Measurements from ENCODE around the gene SLC25A1. TPM values are rescaled to one million over a fixed set of nuclear protein-coding genes. Genes with fewer than 3 reads are reported as not detected.
"Not testable (repeated sequence)": the region's sequence is repeated elsewhere in the genome, so short reads cannot be mapped to it uniquely, and the experiment has no call there.

Gene SLC25A1
- total and polyA plus RNA-seq, 8 donors, result 45.7 to 99.3 (median 52.2) TPM

- intact Hi-C loops (cut with DNase I), result no loop called here
- Histone ChIP-seq H3K9me3 (no peaks in the 10 kb centered on the region), H3K27me3 (peaks cover 23 to 72% of the 10 kb centered on the region in 2 donors), H3K36me3 (no peaks in the 10 kb centered on the region), H3K4me3 (no peak overlapping the region), H3K4me1 (peaks cover 0 to 25% of the 10 kb centered on the region in 2 donors), H3K27ac (no peak overlapping the region)
- TF ChIP-seq CTCF (IDR thresholded peaks at IDR 0.05), result no peak
- DNase-seq, result no peak
- ATAC-seq, result no peak
Measured at GRCh38 chr22:19167106-19167869, 11.2 kb downstream of the SLC25A1 start.

DNA sequence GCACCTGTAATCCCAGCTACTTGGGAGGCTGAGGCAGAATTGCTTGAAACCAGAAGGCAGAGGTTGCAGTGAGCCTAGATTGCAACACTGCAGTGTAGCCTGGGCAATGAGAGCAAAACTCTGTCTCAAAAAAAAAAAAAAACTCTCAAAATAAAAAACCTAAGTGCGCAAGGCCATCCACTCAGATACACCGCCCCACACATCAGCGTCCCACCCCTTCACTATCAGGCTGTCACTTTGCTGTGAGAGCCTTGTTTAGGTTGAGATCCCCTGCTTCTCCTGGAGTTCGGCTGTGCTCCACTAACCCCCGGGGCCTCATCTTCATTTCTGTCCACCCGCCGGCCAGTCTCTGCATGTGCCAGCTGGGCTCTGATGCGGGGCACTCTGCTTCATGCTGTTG lies 12.1 kb downstream of the SLC25A1 start:
- H3K27me3 ChIP-seq, result peaks cover 23 to 72% of the 10 kb centered on the region in 2 donors
- intact Hi-C loops (cut with DNase I), result no loop called here
- H3K4me1 ChIP-seq, result peaks cover 0 to 20% of the 10 kb centered on the region in 2 donors
- TF ChIP-seq CTCF (IDR thresholded peaks at IDR 0.05), result no peak
- DNase-seq (no peak), ATAC-seq (no peak)
- no peaks in the 10 kb centered on the region for H3K9me3 ChIP-seq
- H3K27ac ChIP-seq, result no peak overlapping the region
- no peak overlapping the region for H3K4me3 ChIP-seq
- H3K36me3 ChIP-seq, result no peaks in the 10 kb centered on the region

DNA sequence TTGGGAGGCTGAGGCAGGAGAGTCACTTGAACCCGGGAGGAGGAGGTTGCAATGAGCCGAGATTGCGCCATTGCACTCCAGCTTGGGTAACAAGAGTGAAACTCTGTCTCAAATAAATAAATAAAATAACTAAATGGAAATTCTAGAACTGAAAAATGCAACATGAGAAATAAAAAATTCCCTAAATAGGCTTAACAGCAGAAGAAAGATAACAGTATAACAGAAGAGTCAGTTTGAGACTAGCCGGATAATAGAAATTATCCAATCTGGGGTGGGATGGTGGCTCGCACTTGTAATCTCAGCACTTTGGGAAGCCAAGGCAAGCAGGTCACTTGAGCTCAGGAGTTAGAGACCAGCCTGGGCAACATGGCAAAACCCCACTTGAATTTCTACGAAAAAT lies 14.1 kb downstream of the SLC25A1 start:
- peaks cover 15 to 56% of the 10 kb centered on the region in 2 donors for H3K27me3 ChIP-seq
- intact Hi-C loops (cut with DNase I), result no loop called here
- ATAC-seq, result no peak
- TF ChIP-seq CTCF (IDR thresholded peaks at IDR 0.05), result no peak
- H3K4me3 ChIP-seq, result no peak overlapping the region
- H3K36me3 ChIP-seq, result no peaks in the 10 kb centered on the region
- DNase-seq, result no peak
- no peak overlapping the region for H3K27ac ChIP-seq
- H3K4me1 ChIP-seq, result peaks cover 0 to 2% of the 10 kb centered on the region in 2 donors
- no peaks in the 10 kb centered on the region for H3K9me3 ChIP-seq

DNA sequence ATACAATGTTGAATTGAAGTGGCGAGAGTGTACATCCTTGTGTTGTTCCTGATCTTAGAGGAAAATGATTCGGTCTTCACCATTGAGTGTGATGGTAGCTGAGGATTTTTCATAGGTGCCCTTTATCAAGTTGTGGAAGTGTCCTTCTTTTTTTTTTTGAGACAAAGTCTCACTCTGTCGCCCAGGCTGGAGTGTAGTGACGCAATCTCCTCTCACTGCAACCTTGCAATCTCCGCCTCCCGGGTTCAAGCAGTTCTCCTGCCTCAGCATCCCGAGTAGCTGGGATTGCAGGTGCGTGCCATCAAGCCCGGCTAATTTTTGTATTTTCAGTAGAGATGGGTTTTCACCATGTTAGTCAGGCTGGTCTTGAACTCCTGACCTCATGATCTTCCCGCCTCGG lies 19.9 kb downstream of the SLC25A1 start:
- H3K27ac ChIP-seq; H3K4me1 ChIP-seq; H3K36me3 ChIP-seq; intact Hi-C loops (cut with DNase I); DNase-seq; ATAC-seq; H3K9me3 ChIP-seq; H3K4me3 ChIP-seq: not testable (repeated sequence)
- peaks cover 0 to 32% of the 10 kb centered on the region in 2 donors for H3K27me3 ChIP-seq

DNA sequence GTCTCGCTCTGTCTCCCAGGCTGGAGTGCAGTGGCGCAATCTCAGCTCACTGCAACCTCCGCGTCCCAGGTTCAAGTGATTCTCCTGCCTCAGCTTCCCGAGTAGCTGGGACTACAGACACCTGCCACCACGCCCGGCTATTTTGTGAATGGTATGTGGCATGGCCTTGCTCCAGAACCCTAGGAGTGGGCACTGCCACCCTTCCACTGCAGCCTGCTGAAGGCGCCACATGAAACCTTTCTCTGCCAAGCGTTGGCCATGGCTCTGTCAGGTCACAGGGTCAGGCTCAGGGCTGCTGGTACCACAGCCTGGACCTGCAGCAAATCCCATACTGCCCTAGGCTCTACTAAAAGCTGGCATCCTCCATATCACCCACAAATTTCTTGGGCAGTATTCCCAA lies 22.4 kb downstream of the SLC25A1 start:
- H3K4me1 ChIP-seq; H3K27ac ChIP-seq; H3K36me3 ChIP-seq; H3K4me3 ChIP-seq; ATAC-seq; intact Hi-C loops (cut with DNase I); H3K9me3 ChIP-seq; DNase-seq: not testable (repeated sequence)
- H3K27me3 ChIP-seq, result peaks cover 13 to 56% of the 10 kb centered on the region in 2 donors

DNA sequence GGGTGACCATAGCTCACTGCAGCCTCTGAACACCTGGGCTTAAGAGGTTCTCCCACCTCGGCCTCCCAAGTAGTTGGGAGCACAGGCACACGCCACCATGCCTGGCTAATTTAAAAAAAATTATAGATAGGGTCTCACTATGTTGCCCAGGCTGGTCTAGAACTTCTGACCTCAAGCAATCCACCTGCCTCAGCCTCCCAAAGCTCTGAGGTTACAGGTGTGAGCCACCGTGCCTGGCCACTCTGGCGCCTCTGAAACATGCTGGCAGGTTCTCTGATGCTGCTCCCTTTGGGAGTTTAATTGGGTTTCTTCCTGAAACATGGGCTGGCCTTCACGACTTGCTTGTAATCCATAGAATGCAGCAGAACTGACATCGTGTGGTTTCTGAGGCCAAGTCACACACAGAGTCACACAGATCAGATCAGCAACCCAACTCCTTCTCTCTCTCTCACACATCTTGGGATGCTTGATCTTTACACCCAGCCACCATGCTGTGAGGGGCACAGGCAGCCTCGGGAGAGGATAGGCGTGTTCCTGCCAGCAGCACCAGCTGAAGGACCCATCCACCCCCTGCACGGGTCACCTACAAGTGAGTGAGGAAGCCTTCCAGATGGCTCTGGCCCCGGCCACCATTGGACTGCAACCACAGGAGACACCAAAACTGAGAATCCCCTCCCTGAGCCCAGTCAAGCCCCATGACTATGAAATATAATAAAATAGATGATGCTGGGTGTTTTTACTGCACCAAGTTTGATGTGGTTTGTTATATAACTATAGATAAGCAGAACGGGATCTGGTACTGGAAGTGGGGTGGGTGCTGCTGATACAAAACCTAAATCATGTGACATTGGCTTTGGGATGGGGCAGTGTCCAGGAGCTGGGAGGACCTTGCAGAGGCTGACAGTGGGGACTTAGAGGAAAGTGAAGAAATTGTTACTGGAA lies 25.3 kb downstream of the SLC25A1 start:
- Histone ChIP-seq H3K4me1 (peaks cover 3 to 12% of the 10 kb centered on the region in 2 donors), H3K36me3 (no peaks in the 10 kb centered on the region), H3K4me3 (no peak overlapping the region), H3K27ac (no peak overlapping the region), H3K9me3 (no peaks in the 10 kb centered on the region), H3K27me3 (peaks cover 38 to 84% of the 10 kb centered on the region in 2 donors)
- DNase-seq (no peak), ATAC-seq (no peak)
- intact Hi-C loops (cut with DNase I), result no loop called here
- no peak for TF ChIP-seq CTCF (IDR thresholded peaks at IDR 0.05)

Measured in left lung (tissue), 10 donors.